ENCODE results near the gene RAMP2. TPM values are rescaled to one million over a fixed set of nuclear protein-coding genes. Genes with fewer than 3 reads are reported as not detected.

Gene RAMP2
- polyA plus RNA-seq, 1 donor (not counting 4 experiments of a cell fraction or from before 2014, with no cell fraction given) = not detected

- no peak for TF ChIP-seq EZH2 (IDR thresholded peaks at IDR 0.05; ENCODE audit: low read length)
- TF ChIP-seq, protein P1, sequence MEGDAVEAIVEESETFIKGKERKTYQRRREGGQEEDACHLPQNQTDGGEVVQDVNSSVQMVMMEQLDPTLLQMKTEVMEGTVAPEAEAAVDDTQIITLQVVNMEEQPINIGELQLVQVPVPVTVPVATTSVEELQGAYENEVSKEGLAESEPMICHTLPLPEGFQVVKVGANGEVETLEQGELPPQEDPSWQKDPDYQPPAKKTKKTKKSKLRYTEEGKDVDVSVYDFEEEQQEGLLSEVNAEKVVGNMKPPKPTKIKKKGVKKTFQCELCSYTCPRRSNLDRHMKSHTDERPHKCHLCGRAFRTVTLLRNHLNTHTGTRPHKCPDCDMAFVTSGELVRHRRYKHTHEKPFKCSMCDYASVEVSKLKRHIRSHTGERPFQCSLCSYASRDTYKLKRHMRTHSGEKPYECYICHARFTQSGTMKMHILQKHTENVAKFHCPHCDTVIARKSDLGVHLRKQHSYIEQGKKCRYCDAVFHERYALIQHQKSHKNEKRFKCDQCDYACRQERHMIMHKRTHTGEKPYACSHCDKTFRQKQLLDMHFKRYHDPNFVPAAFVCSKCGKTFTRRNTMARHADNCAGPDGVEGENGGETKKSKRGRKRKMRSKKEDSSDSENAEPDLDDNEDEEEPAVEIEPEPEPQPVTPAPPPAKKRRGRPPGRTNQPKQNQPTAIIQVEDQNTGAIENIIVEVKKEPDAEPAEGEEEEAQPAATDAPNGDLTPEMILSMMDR (optimal IDR thresholded peaks at IDR 0.05 in 1 of 3, IDR thresholded peaks at IDR 0.05 in 1 of 3, conservative IDR thresholded peaks at IDR 0.05 in 1 of 3; ENCODE audit: extremely low read depth in 1 of 3, insufficient read depth in 2 of 3, low read length in 3 of 3) = no peak
- H3K27ac ChIP-seq (ENCODE audit: control insufficient read depth, insufficient read depth, low read length) = no peak overlapping the region
- no peak overlapping the region for H3K4me3 ChIP-seq (ENCODE audit: control insufficient read depth in 2 of 3, extremely low read depth in 1 of 3, insufficient read depth in 2 of 3, low read depth in 1 of 3, low read length in 3 of 3)
- dilution Hi-C loops (cut with MboI; ENCODE audit: extremely low pct_ligation_motif_present, low sequenced_read_pairs) = no loop called here
- H4K20me1 ChIP-seq (ENCODE audit: control insufficient read depth, extremely low read depth, insufficient read depth, low read length) = no peaks in the 10 kb centered on the region
- no peak overlapping the region for H3K4me2 ChIP-seq (ENCODE audit: control insufficient read depth, extremely low read depth, insufficient read depth, low read depth, low read length)
- H2AFZ ChIP-seq (ENCODE audit: control insufficient read depth, low read length) = no peak overlapping the region
- H3K9ac ChIP-seq (ENCODE audit: control insufficient read depth, extremely low read depth, insufficient read depth, low read length) = no peak overlapping the region
- no peaks in the 10 kb centered on the region for H3K9me1 ChIP-seq (ENCODE audit: control insufficient read depth, extremely low read depth, insufficient read depth, low read length)
- H3K27me3 ChIP-seq (ENCODE audit: control insufficient read depth, extremely low read depth, insufficient read depth, low read length) = peaks cover 12% of the 10 kb centered on the region
- peaks cover 23 to 28% of the 10 kb centered on the region in 2 experiments for H3K36me3 ChIP-seq (ENCODE audit: control insufficient read depth in 2 of 2, extremely low read depth in 1 of 2, insufficient read depth in 2 of 2, low read length in 2 of 2)
- H3K79me2 ChIP-seq (ENCODE audit: control insufficient read depth, insufficient read depth, low read length) = peaks cover 4% of the 10 kb centered on the region
- DNase-seq (ENCODE audit: low read depth, low spot score) = no peak
- FAIRE-seq = no peak
- no peaks in the 10 kb centered on the region for H3K9me3 ChIP-seq (ENCODE audit: control insufficient read depth, low read depth, low read length)
- H3K4me1 ChIP-seq (ENCODE audit: control insufficient read depth, extremely low read depth, insufficient read depth, low read length) = peaks cover 17% of the 10 kb centered on the region
Measured at GRCh38 chr17:42778570-42778969, 17.5 kb downstream of the RAMP2 start.

GRCh38 chr17:42779304-42779935 lies 18.4 kb downstream of the RAMP2 start:
- dilution Hi-C loops (cut with MboI; ENCODE audit: extremely low pct_ligation_motif_present, low sequenced_read_pairs) = no loop called here
- Histone ChIP-seq H3K9me1 (ENCODE audit: control insufficient read depth, extremely low read depth, insufficient read depth, low read length) (no peaks in the 10 kb centered on the region), H4K20me1 (ENCODE audit: control insufficient read depth, extremely low read depth, insufficient read depth, low read length) (no peaks in the 10 kb centered on the region), H3K9me3 (ENCODE audit: control insufficient read depth, low read depth, low read length) (no peaks in the 10 kb centered on the region), H3K9ac (ENCODE audit: control insufficient read depth, extremely low read depth, insufficient read depth, low read length) (no peak overlapping the region), H3K4me1 (ENCODE audit: control insufficient read depth, extremely low read depth, insufficient read depth, low read length) (peaks cover 20% of the 10 kb centered on the region), H3K36me3 (ENCODE audit: control insufficient read depth in 2 of 2, extremely low read depth in 1 of 2, insufficient read depth in 2 of 2, low read length in 2 of 2) (peaks cover 23 to 26% of the 10 kb centered on the region in 2 experiments), H3K79me2 (ENCODE audit: control insufficient read depth, insufficient read depth, low read length) (no peaks in the 10 kb centered on the region), H3K4me2 (ENCODE audit: control insufficient read depth, extremely low read depth, insufficient read depth, low read depth, low read length) (no peak overlapping the region), H3K27ac (ENCODE audit: control insufficient read depth, insufficient read depth, low read length) (no peak overlapping the region), H3K27me3 (ENCODE audit: control insufficient read depth, extremely low read depth, insufficient read depth, low read length) (peaks cover 18% of the 10 kb centered on the region), H3K4me3 (ENCODE audit: control insufficient read depth in 2 of 3, extremely low read depth in 1 of 3, insufficient read depth in 2 of 3, low read depth in 1 of 3, low read length in 3 of 3) (no peak overlapping the region), H2AFZ (ENCODE audit: control insufficient read depth, low read length) (no peak overlapping the region)
- DNase-seq (ENCODE audit: low read depth, low spot score) = no peak
- TF ChIP-seq, protein P1 (optimal IDR thresholded peaks at IDR 0.05 in 1 of 3, IDR thresholded peaks at IDR 0.05 in 1 of 3, conservative IDR thresholded peaks at IDR 0.05 in 1 of 3; ENCODE audit: extremely low read depth in 1 of 3, insufficient read depth in 2 of 3, low read length in 3 of 3) = no peak
- no peak for TF ChIP-seq EZH2 (IDR thresholded peaks at IDR 0.05; ENCODE audit: low read length)
- no peak for FAIRE-seq
